Liver (tissue), 9 donors: ENCODE measurements around the gene VWF. TPM values are rescaled to one million over a fixed set of nuclear protein-coding genes. Genes with fewer than 3 reads are reported as not detected.

Source experiments
- DNase-seq: peaks from one replicate; pipeline ENCODE4 v3.0.0-alpha.2; 2017; ENCODE audit warnings: low spot score
- H3K27ac ChIP-seq, 2 donors: one replicate each; pipeline ENCODE4 v1.7.0; 2013; ENCODE audit warnings: inconsistent platforms in 2 of 2, low read length in 2 of 2, control low read depth in 1 of 2, low read depth in 1 of 2, mild to moderate bottlenecking in 1 of 2
- H3K27me3 ChIP-seq, 4 donors: one replicate each; pipeline versions ENCODE4 v1.6.1 to v1.7.0; 2013; ENCODE audit warnings: low read length in 3 of 4, inconsistent platforms in 1 of 4, mild to moderate bottlenecking in 1 of 4, moderate library complexity in 1 of 4; ENCODE audit not compliant: control insufficient read depth in 4 of 4, insufficient read depth in 4 of 4
- H3K36me3 ChIP-seq, 4 donors: one replicate each; pipeline versions ENCODE4 v1.6.1 to v1.7.0; 2013; ENCODE audit warnings: low read length in 3 of 4, mild to moderate bottlenecking in 3 of 4, low read depth in 1 of 4, moderate library complexity in 1 of 4; ENCODE audit not compliant: control insufficient read depth in 4 of 4, insufficient read depth in 3 of 4
- H3K4me1 ChIP-seq, 4 donors: one replicate each; pipeline versions ENCODE4 v1.6.1 to v1.7.0; 2013; ENCODE audit warnings: low read length in 3 of 4, mild to moderate bottlenecking in 3 of 4, moderate library complexity in 1 of 4; ENCODE audit not compliant: control insufficient read depth in 4 of 4, insufficient read depth in 4 of 4
- H3K4me3 ChIP-seq, 3 donors: one replicate each; pipeline versions ENCODE4 v1.6.1 to v1.7.0; 2013; ENCODE audit warnings: low read length in 3 of 3, control low read depth in 1 of 3, low read depth in 1 of 3, mild to moderate bottlenecking in 1 of 3
- H3K9ac ChIP-seq, 2 donors: one replicate each; pipeline ENCODE4 v1.7.0; 2013; ENCODE audit warnings: low read length in 2 of 2, mild to moderate bottlenecking in 2 of 2, moderate library complexity in 2 of 2, control low read depth in 1 of 2, low read depth in 1 of 2
- H3K9me3 ChIP-seq, 4 donors: one replicate each; pipeline versions ENCODE4 v1.6.1 to v1.7.0; 2013; ENCODE audit warnings: low read length in 3 of 4; ENCODE audit not compliant: control insufficient read depth in 4 of 4
- ATF3 ChIP-seq: IDR thresholded peaks from 2 replicates; pipeline ENCODE4 v1.6.1; 2016; ENCODE audit warnings: antibody characterized with exemption
- CTCF ChIP-seq: fragments of 150-350 bp; IDR thresholded peaks from 2 replicates; pipeline ENCODE4 v1.5.1; 2017; ENCODE audit warnings: improper control_type of control experiment, low read depth, low read length; ENCODE audit not compliant: missing input control
- EGR1 ChIP-seq, 2 donors: IDR thresholded peaks; 2 replicates each; pipeline ENCODE4 v1.6.1; 2016 to 2018; ENCODE audit warnings: antibody characterized with exemption in 2 of 2, low read depth in 2 of 2
- FOXA2 ChIP-seq: IDR thresholded peaks from 2 replicates; pipeline ENCODE4 v1.6.1; 2016; ENCODE audit warnings: antibody characterized with exemption
- HNF4A ChIP-seq, 2 donors: conservative IDR thresholded peaks; 2 replicates each; pipeline ENCODE4 v1.6.1; 2016; ENCODE audit warnings: antibody characterized with exemption in 2 of 2, mild to moderate bottlenecking in 2 of 2
- JUND ChIP-seq, 2 donors: IDR thresholded peaks; 2 replicates each; pipeline ENCODE4 v1.6.1; 2016; ENCODE audit warnings: antibody characterized with exemption in 2 of 2
- NR2F2 ChIP-seq: IDR thresholded peaks from 2 replicates; pipeline ENCODE4 v1.6.1; 2016; ENCODE audit warnings: antibody characterized with exemption
- REST ChIP-seq: IDR thresholded peaks from 2 replicates; pipeline ENCODE4 v1.6.1; 2016; ENCODE audit warnings: antibody characterized with exemption, mild to moderate bottlenecking
- SP1 ChIP-seq: IDR thresholded peaks from 2 replicates; pipeline ENCODE4 v1.6.1; 2018; ENCODE audit warnings: antibody characterized with exemption, mild to moderate bottlenecking
- TAF1 ChIP-seq: conservative IDR thresholded peaks from 2 replicates; pipeline ENCODE4 v1.6.1; 2016; ENCODE audit warnings: antibody characterized with exemption, mild to moderate bottlenecking
- YY1 ChIP-seq: IDR thresholded peaks from 2 replicates; pipeline ENCODE4 v1.6.1; 2016; ENCODE audit warnings: antibody characterized with exemption, mild to moderate bottlenecking
- ZBTB33 ChIP-seq: IDR thresholded peaks from 2 replicates; pipeline ENCODE4 v1.6.1; 2016; ENCODE audit warnings: antibody characterized with exemption
- WGBS: extraction: QIAGEN DNeasy Blood & Tissue Kit; methylation state at CpG from one replicate; pipeline ENCODE4 v1.1.7; 2013; 5-methylcytosine and 5-hydroxymethylcytosine counted together
- polyA plus RNA-seq, 2 donors: library from polyadenylated mRNA; stranded (reverse) in 1 of 2; unstranded in 1 of 2; fragments of 200-250 nt in 1 of 2; fragments of >200 nt in 1 of 2; fragmentation: Nextera tagmentation in 1 of 2; extraction: Ambion mirVana in 1 of 2; gene quantifications; one replicate each; pipeline versions ENCODE4 v1.2.1 to v1.2.3, GENCODE V29; 2013 to 2015
- total RNA-seq, 2 donors: library from RNA; depleted of rRNA; stranded (reverse); fragments of >200 nt; gene quantifications; one replicate each; pipeline ENCODE4 v1.2.3, GENCODE V29; 2014
- donor health status: healthy.
- donor health status: healthy.
- donor health status: healthy.
- donor health status: healthy.
- donor health status: healthy.

VWF gene
- total and polyA plus RNA-seq, 4 donors: 2.1 to 10.8 (median 4.0) TPM

GRCh38 chr12:5967645-5968415 lies 156.6 kb downstream of the VWF start:
- WGBS: 93% methylated on average over 17 of the region's 17 CpGs
- DNase-seq: no peak

GRCh38 chr12:5966486-5967095 lies 157.9 kb downstream of the VWF start:
- WGBS: 83% methylated on average over 11 of the region's 11 CpGs
- Histone ChIP-seq H3K27ac (no peak overlapping the region), H3K4me3 (no peak overlapping the region), H3K36me3 (no peaks in the 10 kb centered on the region), H3K9me3 (no peaks in the 10 kb centered on the region), H3K4me1 (no peaks in the 10 kb centered on the region), H3K27me3 (no peaks in the 10 kb centered on the region), H3K9ac (no peak overlapping the region)
- DNase-seq: no peak
- TF ChIP-seq ATF3 (no peak), FOXA2 (no peak), HNF4A (conservative IDR thresholded peaks at IDR 0.05) (no peak), CTCF (no peak), REST (no peak), NR2F2 (no peak), JUND (IDR thresholded peaks at IDR 0.05) (no peak), TAF1 (no peak), ZBTB33 (no peak), SP1 (no peak)

More at GRCh38 chr12:5967645-5968415, 156.6 kb downstream of the VWF start:
- H3K9me3 ChIP-seq: no peaks in the 10 kb centered on the region
- H3K4me1 ChIP-seq: no peaks in the 10 kb centered on the region
- H3K9ac ChIP-seq: no peak overlapping the region
- no peak for TF ChIP-seq EGR1 (IDR thresholded peaks at IDR 0.05; ENCODE audit: low read depth in 2 of 2)
- TF ChIP-seq YY1: no peak
- H3K4me3 ChIP-seq: no peak overlapping the region
- H3K36me3 ChIP-seq: no peaks in the 10 kb centered on the region
- no peak overlapping the region for H3K27ac ChIP-seq
- no peaks in the 10 kb centered on the region for H3K27me3 ChIP-seq
